ENCODE measurements around the gene TMEM270.

DNA sequence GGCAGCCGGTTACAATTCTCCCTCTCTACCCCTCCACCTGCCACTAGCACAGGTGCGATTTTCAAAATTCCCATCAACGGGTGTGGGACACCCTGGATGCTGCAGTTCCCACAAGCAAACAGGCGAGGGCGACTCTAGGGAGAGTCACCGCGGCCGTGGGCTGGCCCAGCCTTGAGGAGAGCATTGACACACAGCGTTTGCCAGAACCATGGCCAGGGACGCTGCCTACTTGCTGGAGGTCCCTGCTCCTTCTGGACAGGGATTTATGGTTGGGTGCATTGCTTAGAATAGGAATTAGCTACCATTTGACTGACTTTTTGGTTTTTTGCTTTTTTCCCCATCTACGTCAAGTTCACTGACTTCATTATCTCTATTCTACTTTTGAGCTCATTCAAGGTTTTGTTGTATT lies 49.2 kb upstream of the TMEM270 start:
- TF ChIP-seq POLR2A (IDR thresholded peaks at IDR 0.05) = no peak
- TF ChIP-seq, protein P1, sequence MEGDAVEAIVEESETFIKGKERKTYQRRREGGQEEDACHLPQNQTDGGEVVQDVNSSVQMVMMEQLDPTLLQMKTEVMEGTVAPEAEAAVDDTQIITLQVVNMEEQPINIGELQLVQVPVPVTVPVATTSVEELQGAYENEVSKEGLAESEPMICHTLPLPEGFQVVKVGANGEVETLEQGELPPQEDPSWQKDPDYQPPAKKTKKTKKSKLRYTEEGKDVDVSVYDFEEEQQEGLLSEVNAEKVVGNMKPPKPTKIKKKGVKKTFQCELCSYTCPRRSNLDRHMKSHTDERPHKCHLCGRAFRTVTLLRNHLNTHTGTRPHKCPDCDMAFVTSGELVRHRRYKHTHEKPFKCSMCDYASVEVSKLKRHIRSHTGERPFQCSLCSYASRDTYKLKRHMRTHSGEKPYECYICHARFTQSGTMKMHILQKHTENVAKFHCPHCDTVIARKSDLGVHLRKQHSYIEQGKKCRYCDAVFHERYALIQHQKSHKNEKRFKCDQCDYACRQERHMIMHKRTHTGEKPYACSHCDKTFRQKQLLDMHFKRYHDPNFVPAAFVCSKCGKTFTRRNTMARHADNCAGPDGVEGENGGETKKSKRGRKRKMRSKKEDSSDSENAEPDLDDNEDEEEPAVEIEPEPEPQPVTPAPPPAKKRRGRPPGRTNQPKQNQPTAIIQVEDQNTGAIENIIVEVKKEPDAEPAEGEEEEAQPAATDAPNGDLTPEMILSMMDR (IDR thresholded peaks at IDR 0.05) = peak; percentile 37 to 91 (median 82)
